ENCODE results near the gene LIMA1.

Gene LIMA1

DNA sequence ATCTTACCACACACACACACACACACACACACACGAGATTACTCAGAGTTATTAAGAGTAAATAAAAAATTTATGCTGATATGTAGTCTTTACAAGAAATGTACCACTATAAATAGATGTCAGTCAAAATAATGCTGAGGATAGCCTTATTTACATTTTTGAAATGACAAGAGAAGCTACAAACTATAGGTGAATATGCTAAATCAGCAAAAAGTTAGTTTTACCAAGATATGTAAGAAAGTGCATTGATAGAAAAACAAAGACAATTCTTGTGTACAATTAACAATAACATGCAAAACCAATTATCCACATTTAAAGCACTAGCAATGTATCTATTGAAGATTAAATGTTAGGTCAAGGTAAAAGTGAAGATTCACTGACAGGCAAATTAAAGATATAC, 69.3 kb downstream of the LIMA1 start:
- DNase-seq = no peak

DNA sequence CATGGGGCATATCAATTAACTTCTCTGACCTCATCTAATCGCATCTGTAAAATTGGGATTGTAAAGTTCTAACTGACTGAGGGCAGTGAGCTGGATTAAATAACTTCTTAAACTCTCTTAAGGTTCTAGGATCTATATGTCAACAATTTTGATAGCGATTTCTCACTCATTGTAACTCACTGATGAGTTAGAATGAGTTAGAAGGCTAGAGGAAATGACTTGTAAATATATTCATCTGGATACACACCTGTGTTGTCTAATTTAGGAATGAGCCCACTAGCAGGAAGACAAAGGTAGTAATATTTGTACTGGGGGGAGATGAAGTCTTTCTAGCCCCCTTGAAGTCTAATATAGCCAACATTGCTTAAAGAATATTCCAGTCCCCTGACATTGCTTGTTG, 69.9 kb downstream of the LIMA1 start:
- DNase-seq = no peak

DNA sequence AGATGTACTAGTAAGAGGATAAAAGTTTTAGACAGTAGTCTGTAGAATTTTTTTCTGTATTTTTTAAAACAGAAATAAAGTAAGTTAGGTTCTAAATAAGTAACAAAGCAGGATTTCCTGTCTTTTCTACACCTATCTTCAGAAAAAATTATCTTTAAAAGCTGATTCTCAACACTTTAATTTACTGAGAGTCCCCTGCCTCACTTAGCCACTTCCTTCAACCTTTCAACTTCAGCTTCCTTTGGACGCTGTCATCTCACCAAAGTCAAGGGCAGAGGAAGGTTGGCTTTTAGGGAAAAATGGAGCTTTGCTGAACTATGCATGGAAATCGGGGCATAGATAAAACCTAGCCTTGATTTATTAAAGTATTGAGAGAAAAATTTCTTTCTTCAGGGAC, 71.3 kb downstream of the LIMA1 start:
- DNase-seq = no peak

DNA sequence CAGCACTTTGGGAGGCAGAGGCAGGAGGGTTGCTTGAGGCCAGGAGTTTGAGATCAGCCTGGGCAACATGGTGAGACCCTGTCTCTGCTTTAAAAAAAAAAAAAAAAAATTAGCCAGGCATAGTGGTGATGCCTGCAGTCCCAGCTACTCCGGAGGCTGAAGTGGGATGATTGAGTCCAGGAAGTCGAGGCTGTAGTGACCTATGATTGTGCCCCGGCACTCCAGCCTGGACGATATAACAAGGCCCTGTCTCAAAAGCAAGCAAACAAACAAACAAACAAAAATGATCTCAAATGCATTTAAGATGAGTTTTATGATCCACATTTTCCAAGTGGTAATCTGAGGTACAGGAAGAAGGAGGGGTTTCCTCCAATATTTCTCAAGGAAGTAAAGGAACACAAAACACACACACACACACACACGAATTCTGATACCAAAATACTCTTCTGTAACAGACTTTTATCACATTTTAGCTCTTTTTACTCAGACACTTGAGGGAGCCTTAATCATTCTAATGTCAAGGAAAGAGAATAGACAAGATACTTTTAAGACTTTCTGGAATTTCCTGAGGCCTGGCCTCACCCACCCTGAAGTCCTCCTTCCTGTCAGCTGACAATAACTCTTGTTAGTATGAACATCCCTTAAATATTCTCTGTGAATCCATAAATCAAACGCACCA, 71.8 kb downstream of the LIMA1 start:
- no peak for DNase-seq

DNA sequence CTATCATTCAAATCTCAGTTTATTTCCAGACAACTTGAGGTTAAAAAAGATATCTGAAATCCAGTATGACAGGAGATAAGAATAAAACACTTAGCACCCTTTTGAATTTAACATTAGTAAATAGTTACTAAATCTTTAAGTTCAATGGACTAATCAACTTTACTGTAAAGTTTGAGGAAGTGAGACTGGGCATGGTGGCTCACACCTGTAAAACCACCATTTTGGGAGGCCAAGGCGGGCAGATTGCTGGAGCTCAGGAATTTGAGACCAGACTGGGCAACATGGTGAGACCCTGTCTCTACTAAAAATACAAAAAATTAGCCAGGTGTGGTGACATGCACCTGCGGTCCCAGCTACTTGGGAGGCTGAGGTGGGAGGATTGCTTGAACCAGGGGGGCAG, 75.9 kb downstream of the LIMA1 start:
- no peak for DNase-seq

DNA sequence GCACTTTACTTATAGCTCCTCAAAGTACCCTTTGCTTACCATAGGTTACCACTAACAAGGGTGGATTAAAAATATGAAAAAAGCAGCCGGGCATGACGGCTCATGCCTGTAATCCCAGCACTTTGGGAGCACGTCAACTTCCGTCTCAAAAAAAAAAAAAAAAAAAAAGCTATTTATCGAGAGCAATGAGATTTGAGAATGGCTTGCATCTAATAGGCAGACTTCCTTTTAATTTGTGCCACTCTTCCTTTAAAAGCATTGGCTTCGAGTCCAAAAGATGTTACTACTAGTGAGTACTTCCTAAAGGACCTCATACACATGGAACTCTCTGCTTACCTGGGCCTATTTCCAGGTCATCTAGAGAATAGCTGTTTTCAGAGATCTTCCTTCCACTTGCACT, 77.7 kb downstream of the LIMA1 start:
- DNase-seq = no peak

DNA sequence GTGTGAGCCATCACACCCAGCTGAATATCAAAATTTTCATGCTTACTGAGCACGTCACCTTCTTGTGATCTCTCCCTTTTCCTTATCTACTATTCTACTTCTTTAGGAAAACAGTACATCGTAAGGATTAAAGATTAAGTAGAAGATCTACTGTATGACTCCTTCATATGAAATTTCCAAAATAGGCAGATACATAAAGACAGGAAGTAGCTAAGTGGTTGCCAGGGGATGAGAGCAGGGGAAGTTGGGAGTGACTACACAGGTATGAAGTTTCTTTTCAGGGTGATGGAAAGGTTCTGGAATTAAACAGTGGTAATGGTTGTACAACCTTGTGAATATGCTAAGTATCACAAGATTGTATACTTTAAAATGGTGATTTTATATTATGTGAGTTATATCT, 79.6 kb downstream of the LIMA1 start:
- DNase-seq = no peak

DNA sequence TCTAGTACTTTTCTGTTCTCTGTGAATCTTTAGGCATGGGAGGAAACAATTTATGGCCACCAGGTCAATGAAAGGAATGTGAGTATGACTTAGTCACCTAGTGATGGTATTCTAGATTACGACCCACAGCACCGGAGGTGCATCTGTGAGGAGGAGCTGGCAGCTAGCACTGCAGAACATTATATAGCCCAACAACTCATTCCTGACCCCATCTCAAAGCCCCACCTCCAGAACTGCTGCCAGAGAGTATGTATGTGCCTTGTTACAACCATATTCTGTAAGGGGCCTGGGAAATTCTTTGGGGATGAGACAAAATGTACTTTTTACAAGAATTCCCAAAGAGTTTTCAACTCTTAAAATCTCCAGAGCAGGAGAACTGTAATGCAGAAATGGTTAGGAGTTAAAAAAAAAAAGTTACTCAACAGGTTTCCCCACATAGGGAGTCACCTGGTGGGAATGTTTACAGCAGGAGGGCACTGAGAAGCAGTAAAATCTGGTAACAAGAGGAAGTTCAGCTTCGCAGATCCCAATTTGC, 81.3 kb downstream of the LIMA1 start:
- no peak for DNase-seq

DNA sequence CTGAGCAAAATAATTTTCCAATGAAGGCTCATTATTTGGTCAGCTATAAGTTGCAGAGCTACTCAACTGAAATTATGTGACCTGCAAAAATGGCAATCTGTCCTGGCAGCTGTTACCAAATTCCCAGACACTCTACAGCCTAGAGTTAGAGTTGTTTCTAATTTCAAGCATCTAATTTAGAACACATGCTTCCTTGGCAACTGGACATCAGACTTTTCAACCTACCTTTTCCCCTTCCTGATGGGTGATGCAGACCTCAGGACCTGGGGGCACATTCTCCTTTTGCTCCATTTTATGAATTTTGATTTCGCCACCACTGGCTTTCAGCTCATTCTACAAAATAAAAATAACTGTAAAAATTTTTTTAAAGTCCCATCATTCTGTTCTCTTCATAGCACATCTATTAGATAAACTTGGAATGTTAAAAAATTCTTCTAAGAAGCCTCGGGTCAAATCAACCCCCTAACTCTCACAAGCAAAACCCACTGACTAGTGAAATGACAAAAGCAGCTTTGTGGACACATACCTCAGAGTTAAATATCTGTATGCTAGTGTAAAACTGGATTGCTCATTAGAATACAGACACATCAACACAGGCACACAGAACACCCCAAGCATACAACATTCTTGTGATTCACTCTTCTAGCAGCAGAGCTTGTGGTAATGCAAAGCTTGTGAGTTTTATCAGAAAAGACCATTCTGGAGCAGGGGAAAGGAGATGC, 82.6 kb downstream of the LIMA1 start:
- DNase-seq = no peak

DNA sequence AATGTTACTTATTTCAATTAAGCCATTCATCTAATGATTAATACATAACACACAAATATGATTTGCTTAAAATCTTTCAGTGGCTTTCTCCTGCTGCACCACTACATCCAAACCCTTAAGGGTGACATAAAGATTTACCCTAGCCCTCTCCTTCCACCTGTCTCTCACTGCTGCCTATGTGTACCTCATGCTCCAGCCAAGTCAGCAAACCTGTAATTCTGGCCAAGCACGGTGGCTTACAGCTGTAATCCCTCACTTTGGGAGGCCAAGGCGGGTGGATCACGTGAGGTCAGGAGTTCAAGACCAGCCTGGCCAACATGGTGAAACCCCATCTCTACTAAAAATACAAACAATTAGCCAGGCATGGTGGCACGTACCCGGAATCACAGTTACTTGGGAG, 84.5 kb downstream of the LIMA1 start:
- no peak for DNase-seq

DNA sequence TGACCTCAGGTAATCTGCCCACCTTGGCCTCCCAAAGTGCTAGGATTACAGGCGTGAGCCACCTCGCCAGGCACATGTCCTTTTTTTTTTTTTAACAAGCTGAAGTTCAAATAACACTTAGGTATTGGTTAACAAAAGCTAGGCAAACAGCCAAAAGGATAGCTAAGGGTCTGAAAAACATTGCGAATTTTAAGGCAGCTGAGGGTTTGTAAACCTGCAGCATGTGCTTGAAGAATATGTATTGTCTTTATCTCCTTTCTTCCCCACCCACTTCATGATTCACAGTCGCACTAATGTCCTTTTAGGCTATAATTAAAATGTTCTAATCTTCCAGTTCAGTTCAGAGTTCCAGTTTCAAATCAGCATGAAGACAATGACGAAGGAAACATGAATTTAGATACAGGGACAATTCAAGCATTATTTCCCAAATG, 86.0 kb downstream of the LIMA1 start:
- no peak for DNase-seq

DNA sequence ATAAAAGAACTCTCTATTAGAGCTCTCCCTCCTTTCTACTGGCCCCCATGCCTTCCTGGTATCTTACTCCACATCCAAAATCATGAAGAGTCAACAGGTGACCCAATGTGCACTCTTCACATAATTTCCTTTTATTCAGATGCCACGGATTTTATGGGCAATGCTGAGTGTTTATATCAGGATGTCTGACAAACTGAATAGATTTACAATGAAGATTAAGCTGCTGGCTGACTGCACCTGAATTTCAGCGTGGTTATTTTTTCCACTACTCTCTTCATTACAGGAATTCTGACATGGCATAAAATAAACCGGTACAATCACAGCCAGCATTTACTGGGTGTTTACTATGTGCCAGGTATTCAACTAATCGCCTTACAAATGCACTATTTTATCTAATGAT, 86.8 kb downstream of the LIMA1 start:
- no peak for DNase-seq

DNA sequence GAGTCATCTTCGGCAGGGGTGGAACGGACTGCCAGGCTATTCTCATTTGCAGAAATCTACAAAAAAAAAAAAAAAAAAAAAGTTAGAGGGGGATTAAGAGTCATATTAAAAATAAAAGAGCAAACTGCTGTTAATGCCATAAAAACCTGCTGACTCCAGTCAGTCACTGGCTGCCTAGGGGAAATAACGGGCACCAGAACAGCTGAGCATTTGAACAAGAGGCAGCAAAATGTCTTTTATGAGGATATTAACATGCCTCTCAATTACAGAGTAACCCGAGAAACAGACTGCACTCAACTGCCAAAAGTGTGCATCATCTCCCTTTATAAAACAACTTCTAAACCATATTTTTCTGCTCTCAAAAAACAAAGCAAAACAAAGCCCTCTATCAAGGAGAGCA, 87.5 kb downstream of the LIMA1 start:
- no peak for DNase-seq

DNA sequence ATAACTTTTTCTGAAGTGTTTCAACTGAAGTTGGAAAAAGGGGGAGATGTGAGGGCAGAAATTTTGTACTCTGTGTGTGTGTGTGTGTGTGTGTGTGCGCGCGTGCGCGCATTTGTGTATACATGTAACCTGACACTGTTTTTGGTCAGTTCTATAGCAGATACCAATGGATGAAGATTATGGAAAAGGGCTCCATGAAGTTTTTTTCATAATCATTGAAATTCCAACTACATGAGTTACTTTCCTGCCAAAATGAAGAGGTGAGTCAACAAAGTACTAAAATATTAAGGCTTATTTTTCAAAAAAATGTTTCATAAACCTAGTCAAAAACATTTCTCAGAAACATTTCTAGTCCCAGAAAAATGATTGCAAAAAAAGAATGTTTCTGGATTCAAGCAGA, 90.4 kb downstream of the LIMA1 start:
- DNase-seq = no peak

DNA sequence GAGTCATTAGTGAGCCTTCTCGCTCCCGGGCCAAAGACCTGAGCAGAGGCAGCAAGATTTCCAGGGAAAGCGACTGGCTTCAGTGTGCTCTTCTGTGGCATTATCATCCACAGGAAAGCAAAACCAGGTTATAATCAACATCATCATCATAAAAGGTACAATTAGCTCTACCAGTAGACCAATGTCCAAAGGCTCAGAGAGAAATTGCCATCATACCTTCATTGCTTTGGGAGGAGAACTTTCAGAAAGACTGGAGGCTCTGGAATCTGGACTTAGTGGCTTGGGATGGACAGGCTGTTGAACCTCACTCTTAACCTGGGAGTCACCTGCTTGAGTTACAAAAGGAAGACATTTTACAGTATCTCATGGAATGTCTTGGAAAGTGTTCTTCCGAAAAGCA, 91.1 kb downstream of the LIMA1 start:
- DNase-seq = no peak

DNA sequence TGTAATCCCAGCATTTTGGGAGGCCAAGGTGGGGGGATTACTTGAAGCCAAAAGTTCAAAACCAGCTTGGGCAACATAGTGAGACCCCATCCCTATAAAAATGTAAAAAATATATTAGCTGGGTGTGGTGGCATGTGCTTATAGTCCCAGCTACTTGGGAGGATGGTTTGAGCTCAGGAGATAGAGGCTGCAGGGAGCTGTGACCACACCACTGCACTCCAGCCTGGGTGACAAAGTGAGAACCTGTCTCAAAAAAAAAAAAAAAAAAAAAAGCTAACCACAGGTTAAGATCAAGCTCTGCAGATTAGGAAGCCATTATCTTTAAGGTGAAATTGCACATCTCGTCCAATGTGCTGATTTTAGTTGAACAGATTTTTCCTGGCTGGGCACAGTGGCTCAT, 92.5 kb downstream of the LIMA1 start:
- DNase-seq = no peak

DNA sequence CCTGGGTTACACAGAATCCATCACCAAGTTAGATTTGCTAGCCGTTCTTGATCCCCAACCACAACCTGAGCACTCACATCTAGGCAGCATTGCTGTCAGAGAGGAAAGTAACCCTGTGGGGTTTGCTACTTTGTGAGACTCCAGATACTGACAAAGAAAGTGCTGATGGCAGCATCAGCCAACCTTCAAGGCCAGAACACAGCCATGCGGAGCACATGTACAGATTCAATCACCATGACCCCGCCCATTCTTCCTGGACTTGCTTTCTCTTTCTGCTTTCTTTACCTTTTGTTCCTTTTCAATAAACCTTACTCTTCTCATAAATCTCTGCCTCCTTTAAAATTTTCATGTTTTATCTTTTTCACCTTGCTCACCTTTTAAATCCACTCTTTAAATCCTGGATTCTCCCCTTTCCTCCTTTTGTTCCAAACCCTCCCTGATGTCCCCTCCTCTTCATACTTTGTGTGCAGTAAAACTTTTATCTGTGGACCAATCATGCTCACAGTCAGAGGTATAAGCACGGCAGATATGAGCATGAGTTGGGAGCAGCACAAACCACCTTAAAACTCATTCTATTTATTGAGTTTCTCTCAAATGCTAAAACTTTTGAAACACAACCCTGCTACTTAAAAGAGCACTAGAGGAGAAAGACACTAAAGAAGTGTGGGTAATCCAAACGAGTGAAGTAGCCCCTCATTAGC, 94.3 kb downstream of the LIMA1 start:
- DNase-seq = peak in 1 of 2 donors; percentile 34

DNA sequence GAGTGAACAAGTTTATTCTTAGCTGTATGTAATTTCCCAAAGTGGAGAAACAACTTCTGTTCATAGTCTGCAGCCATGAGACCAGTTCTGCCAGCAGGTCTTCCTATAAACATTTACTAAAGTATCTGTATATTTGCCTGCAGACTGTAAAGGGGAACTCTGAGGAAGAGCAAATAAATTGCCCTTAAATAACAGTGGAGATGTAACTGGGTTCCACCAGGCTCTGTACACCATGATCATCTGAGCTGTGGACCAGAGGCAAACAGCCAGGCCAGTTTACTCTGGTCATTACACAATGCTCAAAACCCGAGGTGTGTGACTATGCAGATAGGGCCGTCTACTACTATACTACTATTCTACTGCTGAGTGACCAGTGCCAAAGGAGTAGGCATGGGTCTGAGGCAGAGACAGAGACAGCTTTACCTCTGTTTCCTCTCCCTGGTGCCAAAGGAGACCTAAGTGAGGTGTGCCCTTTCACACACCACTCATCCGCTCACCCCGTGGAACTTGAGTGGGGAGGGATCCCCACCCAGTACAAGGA, 95.0 kb downstream of the LIMA1 start:
- DNase-seq = no peak

DNA sequence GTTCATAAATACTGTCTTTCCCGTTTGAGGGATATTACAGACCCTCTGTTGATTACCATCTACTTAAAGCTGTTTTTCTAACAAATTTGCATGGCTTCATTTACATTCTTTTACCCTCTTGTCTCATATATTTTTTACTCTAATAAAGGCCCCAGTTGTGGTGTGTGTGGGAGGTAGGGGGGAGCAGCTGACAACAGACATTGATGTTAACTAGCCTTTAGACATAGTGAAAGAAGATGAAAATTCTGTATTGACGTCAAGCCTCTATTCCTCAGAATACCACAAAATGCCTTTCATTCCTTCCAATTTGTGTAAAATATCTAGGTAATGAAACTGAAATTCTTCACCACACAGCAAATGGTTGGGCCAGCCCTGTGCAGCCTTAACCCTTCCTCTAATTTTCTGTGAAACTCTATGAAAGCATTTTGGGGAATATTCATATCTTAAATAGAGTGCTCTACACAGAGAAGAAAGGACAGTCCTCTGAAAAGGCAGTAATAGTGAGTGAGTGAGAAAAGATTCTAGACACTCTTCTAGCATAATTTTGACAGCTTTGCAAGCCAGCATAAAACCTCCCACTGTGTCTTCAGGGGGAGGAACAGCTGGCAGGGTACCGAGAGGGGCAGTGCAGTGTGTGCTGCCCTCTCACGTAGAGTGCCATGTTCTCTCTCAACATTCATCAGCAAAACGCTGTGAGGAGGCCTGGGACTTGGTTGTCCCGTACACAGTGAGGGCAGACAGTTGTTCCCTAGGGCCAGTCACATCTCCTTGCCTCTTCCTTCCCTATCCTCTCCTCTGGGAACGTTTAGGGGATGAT, 96.0 kb downstream of the LIMA1 start:
- no peak for DNase-seq

DNA sequence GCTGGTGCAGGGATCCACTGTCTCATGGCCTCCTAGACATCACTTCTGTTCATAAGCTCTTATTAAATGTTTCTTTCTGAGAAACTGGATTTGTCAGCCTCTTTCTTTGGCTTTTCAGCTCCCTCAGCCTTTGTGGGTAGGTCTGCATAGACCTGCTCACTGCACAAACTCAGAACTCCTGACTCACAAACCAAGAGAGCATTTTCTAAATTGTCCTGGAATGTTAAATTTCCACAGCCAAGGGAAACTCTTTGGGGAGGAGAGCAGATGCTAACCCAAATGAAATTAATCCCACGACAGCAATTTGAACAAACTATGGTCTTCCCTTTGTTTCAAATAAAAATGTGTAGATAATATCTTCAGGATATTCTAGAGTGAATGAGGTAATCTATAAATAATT, 96.6 kb downstream of the LIMA1 start:
- DNase-seq = no peak

DNA sequence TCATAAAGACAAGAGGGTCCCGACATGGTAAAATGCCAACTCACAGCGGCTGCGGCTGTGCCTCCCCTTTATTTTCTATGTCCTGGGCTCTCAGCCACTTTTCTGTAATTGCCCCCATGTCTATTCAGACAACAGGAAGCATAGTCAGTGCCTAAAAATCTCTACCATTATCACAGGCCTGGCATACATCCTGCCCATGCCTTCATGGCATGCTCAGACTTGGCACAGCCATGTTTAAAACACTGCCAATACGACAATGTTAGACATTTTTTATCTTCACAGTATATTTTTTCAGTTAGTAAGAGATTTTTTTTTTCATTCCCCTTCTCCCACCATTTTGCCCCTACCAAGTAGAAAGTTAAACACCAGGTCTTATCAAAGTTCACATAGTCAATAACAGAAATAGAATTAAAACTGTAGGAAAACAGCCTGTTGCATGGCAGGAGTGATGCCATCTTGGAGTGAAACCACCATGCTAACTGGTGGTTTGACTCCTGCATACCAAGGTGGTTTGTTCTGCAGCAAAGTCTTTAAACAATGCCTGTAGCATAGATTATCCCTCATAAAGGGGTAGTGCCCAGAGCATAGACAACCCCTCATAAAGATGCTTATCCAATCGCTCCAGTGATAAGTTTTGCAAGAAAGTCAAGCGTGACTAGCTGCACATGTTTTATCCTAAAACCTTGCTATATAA, 97.2 kb downstream of the LIMA1 start:
- no peak for DNase-seq

DNA sequence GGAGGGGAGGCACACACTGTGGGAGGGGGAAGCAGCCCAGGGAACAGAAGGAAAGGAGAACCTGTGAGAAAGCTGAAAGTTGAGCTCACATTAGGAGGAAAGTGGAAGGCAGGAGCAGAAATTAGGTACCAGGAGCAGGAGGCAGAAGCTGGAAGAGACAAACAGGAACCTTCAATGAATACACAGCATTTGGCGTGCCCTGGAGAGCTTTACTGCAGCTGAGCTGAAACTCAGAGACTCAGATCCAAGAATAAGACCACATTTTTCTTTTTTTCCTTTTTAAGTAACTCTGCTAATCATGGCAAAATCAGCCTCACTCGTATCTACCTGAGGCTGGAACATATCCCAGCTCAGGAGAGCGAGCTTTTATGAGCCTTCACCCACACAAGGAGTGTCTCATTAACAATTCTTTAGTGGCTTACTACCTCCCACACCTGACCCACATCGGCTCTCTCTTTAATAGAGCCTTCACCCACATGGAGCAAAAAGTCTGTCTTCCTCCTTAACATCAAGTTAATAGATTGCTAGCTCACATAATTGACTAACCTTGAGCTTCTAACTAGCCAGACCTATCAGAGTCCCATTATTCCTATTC, 97.9 kb downstream of the LIMA1 start:
- no peak for DNase-seq

All from stimulated activated CD4-positive, alpha-beta T cell treated with anti-CD3 and anti-CD28 coated beads, Interleukin-2, amount 100 ng/mL, for 48 hours (primary cell).